ENCODE data around the gene DEPP1.

DEPP1 gene

DNA sequence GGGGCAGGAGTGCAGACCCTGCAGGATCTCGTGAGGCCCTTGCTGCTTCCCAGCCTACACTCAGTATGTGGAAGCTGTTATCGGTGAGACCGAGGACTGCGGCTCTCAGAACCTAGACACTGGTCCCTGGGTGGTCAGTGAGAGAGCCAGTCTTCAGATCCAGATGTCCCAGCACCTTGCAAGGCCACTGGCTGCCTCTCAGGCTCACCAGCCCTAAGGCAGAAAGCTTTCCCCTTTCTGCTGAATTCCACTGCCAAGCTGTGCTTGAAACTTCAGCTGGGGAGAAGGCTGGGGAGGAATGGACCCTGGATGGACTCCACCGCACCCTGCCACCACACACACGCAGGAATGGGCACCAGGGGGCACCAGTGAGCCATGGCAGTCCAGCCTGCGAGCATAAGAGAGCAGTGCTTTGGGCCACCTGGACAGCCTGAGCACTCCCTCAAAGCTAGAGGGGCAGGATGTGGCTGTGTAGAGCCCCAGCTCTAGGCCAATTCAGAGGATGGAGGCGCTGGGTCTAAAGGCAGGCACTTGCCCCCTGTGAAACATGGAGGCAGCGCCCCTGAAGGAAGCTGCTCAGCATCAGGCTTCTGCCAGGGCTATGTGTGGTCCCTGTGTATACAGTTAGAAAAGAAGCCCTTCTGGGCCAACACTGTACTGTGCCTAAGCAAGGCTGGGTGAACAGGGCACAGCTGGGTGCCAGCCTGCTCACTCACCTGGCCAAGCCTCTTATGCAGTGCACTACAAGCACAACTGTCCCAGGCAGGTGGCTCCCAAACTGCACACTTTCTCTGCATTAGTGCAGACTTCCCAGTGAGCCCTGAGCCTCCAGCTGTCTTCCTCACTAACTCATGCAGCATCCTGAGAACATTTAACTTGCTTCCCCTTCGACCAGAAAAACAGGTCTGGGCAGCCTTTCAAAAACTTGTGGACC lies 45.8 kb downstream of the DEPP1 start:
- TF ChIP-seq, protein P1, sequence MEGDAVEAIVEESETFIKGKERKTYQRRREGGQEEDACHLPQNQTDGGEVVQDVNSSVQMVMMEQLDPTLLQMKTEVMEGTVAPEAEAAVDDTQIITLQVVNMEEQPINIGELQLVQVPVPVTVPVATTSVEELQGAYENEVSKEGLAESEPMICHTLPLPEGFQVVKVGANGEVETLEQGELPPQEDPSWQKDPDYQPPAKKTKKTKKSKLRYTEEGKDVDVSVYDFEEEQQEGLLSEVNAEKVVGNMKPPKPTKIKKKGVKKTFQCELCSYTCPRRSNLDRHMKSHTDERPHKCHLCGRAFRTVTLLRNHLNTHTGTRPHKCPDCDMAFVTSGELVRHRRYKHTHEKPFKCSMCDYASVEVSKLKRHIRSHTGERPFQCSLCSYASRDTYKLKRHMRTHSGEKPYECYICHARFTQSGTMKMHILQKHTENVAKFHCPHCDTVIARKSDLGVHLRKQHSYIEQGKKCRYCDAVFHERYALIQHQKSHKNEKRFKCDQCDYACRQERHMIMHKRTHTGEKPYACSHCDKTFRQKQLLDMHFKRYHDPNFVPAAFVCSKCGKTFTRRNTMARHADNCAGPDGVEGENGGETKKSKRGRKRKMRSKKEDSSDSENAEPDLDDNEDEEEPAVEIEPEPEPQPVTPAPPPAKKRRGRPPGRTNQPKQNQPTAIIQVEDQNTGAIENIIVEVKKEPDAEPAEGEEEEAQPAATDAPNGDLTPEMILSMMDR (IDR thresholded peaks at IDR 0.05; ENCODE audit: insufficient read depth, low read length) = peak; percentile 96
- TF ChIP-seq SPI1 (IDR thresholded peaks at IDR 0.05; ENCODE audit: borderline replicate concordance, low read depth) = no peak
- DNase-seq (ENCODE audit: low read depth in 1 of 2, low spot score in 1 of 2) = peak; percentile 68 to 91
- Histone ChIP-seq H3K27ac (replicated peaks) (peak overlapping the region; percentile 36; the same call in 1 of the 2 replicates), H3K4me3 (replicated peaks; ENCODE audit: insufficient read depth, low read length) (no peak overlapping the region), H3K27me3 (ENCODE audit: insufficient read depth, poor library complexity, severe bottlenecking) (no peaks in the 10 kb centered on the region)

DNA sequence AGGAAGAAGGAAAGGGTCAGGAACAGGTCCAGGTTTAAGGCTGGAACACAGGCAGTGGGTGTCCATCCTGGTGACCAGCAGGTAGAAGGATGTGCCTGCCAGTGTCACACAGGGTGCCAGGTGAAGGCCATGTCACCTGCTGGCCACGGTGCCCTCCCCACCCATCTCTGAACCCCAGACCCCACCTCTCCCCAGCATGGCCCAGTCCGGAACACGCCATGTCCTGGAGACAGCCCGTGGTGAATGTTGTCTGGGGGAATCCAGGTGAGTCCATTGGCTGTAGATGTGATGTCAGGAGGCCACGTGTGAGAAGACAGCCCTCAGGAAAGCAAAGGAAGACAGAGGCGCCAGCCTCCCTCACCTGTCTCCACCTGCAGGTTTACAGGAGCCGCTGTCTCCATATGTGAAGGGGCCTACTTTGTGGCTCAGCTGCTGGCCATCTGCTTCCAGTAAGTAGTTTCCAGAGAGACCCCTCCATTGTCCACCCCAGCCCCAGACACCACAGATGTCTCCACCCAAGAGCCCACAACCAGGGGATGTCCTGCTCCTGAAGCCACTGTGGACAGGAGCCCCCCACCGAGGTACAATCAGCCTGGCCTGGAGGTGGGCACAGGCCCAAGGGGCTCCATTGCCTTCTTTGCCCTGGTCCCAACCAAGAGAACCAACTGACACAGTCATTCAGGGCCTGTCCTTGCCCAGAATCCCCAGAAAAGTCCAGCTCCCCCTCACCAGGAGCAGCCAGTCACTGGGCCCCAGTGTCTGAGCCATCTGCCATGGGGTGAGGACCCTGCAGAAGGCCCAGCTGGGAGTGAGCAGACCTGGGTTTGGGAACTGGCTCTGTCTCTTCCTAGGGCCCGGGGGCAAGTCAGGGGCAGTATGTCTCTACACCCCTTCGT lies 46.7 kb downstream of the DEPP1 start:
- DNase-seq (ENCODE audit: low read depth in 1 of 2, low spot score in 1 of 2) = no peak

DNA sequence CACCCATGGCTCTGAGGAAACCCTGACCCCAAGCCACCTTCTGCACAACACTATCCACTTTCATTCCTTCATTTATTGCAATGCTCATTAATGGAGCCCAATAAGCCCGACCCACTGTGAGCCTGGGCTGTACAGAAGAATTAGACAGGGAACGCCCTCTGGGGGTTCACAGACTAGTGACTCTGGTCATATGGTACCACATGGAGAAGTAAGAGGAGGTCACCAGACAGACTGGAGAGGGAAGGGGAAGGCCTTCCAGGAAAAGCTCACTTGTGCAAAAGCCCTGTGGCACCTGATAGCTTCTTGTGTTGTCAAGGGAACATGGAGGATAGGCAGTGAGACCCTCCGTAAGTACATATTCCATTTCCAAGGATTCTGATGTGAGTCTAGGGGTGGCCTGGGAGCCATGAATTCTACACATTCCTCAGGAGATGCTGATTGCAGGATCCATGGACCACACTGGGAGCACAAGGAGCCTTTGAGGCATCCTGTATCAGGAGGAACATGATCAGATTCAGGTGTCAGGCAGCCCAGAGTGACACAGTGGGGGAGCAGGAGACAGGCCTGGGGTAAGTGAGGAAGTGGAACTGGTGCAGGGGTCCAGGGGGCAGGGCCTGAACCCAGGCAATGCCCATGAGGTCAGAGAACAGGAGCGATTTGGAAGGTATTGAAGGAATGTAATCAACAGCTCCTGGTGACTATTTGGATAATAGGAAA lies 47.5 kb downstream of the DEPP1 start:
- no peak overlapping the region for H3K27ac ChIP-seq (replicated peaks)
- H3K4me3 ChIP-seq (replicated peaks; ENCODE audit: insufficient read depth, low read length) = no peak overlapping the region
- no peak for DNase-seq (ENCODE audit: low read depth in 1 of 2, low spot score in 1 of 2)
- TF ChIP-seq SPI1 (IDR thresholded peaks at IDR 0.05; ENCODE audit: borderline replicate concordance, low read depth) (no peak), GABPA (IDR thresholded peaks at IDR 0.05; ENCODE audit: low read depth) (no peak), POLR2AphosphoS5 (IDR thresholded peaks at IDR 0.05; ENCODE audit: low read depth) (no peak)
- TF ChIP-seq, protein P2, sequence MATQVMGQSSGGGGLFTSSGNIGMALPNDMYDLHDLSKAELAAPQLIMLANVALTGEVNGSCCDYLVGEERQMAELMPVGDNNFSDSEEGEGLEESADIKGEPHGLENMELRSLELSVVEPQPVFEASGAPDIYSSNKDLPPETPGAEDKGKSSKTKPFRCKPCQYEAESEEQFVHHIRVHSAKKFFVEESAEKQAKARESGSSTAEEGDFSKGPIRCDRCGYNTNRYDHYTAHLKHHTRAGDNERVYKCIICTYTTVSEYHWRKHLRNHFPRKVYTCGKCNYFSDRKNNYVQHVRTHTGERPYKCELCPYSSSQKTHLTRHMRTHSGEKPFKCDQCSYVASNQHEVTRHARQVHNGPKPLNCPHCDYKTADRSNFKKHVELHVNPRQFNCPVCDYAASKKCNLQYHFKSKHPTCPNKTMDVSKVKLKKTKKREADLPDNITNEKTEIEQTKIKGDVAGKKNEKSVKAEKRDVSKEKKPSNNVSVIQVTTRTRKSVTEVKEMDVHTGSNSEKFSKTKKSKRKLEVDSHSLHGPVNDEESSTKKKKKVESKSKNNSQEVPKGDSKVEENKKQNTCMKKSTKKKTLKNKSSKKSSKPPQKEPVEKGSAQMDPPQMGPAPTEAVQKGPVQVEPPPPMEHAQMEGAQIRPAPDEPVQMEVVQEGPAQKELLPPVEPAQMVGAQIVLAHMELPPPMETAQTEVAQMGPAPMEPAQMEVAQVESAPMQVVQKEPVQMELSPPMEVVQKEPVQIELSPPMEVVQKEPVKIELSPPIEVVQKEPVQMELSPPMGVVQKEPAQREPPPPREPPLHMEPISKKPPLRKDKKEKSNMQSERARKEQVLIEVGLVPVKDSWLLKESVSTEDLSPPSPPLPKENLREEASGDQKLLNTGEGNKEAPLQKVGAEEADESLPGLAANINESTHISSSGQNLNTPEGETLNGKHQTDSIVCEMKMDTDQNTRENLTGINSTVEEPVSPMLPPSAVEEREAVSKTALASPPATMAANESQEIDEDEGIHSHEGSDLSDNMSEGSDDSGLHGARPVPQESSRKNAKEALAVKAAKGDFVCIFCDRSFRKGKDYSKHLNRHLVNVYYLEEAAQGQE (IDR thresholded peaks at IDR 0.05; ENCODE audit: insufficient replicate concordance, low read depth) = no peak
- TF ChIP-seq, protein P1 (IDR thresholded peaks at IDR 0.05; ENCODE audit: insufficient read depth, low read length) = no peak
- H3K27me3 ChIP-seq (ENCODE audit: insufficient read depth, poor library complexity, severe bottlenecking) = no peaks in the 10 kb centered on the region

More for the DNA sequence above, 46.7 kb downstream of the DEPP1 start:
- Histone ChIP-seq H3K27me3 (ENCODE audit: insufficient read depth, poor library complexity, severe bottlenecking) (no peaks in the 10 kb centered on the region), H3K27ac (replicated peaks) (no peak overlapping the region), H3K4me3 (replicated peaks; ENCODE audit: insufficient read depth, low read length) (no peak overlapping the region)
- no peak for TF ChIP-seq GABPA (IDR thresholded peaks at IDR 0.05; ENCODE audit: low read depth)
- TF ChIP-seq, protein P2 (IDR thresholded peaks at IDR 0.05; ENCODE audit: insufficient replicate concordance, low read depth) = no peak
- TF ChIP-seq POLR2AphosphoS5 (IDR thresholded peaks at IDR 0.05; ENCODE audit: low read depth) = no peak
- TF ChIP-seq, protein P1 (IDR thresholded peaks at IDR 0.05; ENCODE audit: insufficient read depth, low read length) = no peak
- no peak for TF ChIP-seq SPI1 (IDR thresholded peaks at IDR 0.05; ENCODE audit: borderline replicate concordance, low read depth)

Data from HL-60 (cell line).